H9 (cell line): ENCODE data around the gene P4HTM. TPM values are rescaled to one million over a fixed set of nuclear protein-coding genes. Genes with fewer than 3 reads are reported as not detected.

Experiments
- DNase-seq: peaks from one replicate; pipeline ENCODE4 v3.0.0-alpha.2; 2017
- H2AFZ ChIP-seq: one replicate; pipeline ENCODE4 v1.6.1; 2013; ENCODE audit warnings: mild to moderate bottlenecking, low read length, control low read depth, moderate library complexity
- H2AK5ac ChIP-seq: 2 replicates; pipeline ENCODE4 v1.6.1; 2013; ENCODE audit warnings: low read length, control low read depth, mixed read lengths; ENCODE audit not compliant: insufficient read length
- H2BK120ac ChIP-seq: one replicate; pipeline ENCODE4 v1.6.1; 2013; ENCODE audit warnings: low read depth, mild to moderate bottlenecking, low read length, control low read depth, inconsistent platforms; ENCODE audit not compliant: poor library complexity, severe bottlenecking
- H2BK12ac ChIP-seq: 2 replicates; pipeline ENCODE4 v1.6.1; 2013; ENCODE audit warnings: low read length, control low read depth, mixed read lengths, low read depth; ENCODE audit not compliant: insufficient read length
- H2BK15ac ChIP-seq: 2 replicates; pipeline ENCODE4 v1.6.1; 2013; ENCODE audit warnings: low read depth, low read length, control low read depth
- H2BK20ac ChIP-seq: one replicate; pipeline ENCODE4 v1.6.1; 2013; ENCODE audit warnings: low read depth, mild to moderate bottlenecking, low read length, control low read depth, inconsistent platforms; ENCODE audit not compliant: poor library complexity, severe bottlenecking
- H2BK5ac ChIP-seq: 2 replicates; pipeline ENCODE4 v1.6.1; 2013; ENCODE audit warnings: low read length, control low read depth, mixed read lengths; ENCODE audit not compliant: insufficient read length
- H3K14ac ChIP-seq: 2 replicates; pipeline ENCODE4 v1.6.1; 2013; ENCODE audit warnings: low read length, control low read depth; ENCODE audit not compliant: insufficient read depth
- H3K18ac ChIP-seq: 2 replicates; pipeline ENCODE4 v1.6.1; 2013; ENCODE audit warnings: low read depth, mild to moderate bottlenecking, mixed read lengths, low read length, control low read depth; ENCODE audit not compliant: insufficient read length
- H3K23ac ChIP-seq: 2 replicates; pipeline ENCODE4 v1.6.1; 2013; ENCODE audit warnings: low read length, control low read depth, mixed read lengths, low read depth; ENCODE audit not compliant: insufficient read length
- H3K23me2 ChIP-seq: 2 replicates; pipeline ENCODE4 v1.6.1; 2013; ENCODE audit warnings: low read depth, mild to moderate bottlenecking, mixed read lengths, low read length, control low read depth; ENCODE audit not compliant: insufficient read length, poor library complexity, severe bottlenecking
- H3K27ac ChIP-seq: 2 replicates; pipeline ENCODE4 v1.5.1; 2013; ENCODE audit warnings: low read length, control low read depth, mixed read lengths, low read depth; ENCODE audit not compliant: insufficient read length
- H3K27me3 ChIP-seq: 2 replicates; pipeline ENCODE4 v1.6.1; 2013; ENCODE audit warnings: low read length, control low read depth, inconsistent platforms; ENCODE audit not compliant: insufficient read depth
- H3K4ac ChIP-seq: 2 replicates; pipeline ENCODE4 v1.6.1; 2013; ENCODE audit warnings: low read depth, mild to moderate bottlenecking, control low read depth, inconsistent platforms, low read length, moderate library complexity
- H3K4me1 ChIP-seq: 2 replicates; pipeline ENCODE4 v1.6.1; 2013; ENCODE audit warnings: low read length, control low read depth, inconsistent platforms; ENCODE audit not compliant: insufficient read depth
- H3K4me2 ChIP-seq: 2 replicates; pipeline ENCODE4 v1.6.1; 2013; ENCODE audit warnings: low read length, control low read depth, mixed read lengths; ENCODE audit not compliant: insufficient read length, insufficient read depth
- H3K56ac ChIP-seq: 2 replicates; pipeline ENCODE4 v1.6.1; 2013; ENCODE audit warnings: low read depth, mild to moderate bottlenecking, mixed read lengths, low read length, control low read depth; ENCODE audit not compliant: insufficient read length
- H3K79me1 ChIP-seq: 2 replicates; pipeline ENCODE4 v1.6.1; 2013; ENCODE audit warnings: low read depth, mild to moderate bottlenecking, moderate library complexity, low read length, control low read depth, inconsistent platforms; ENCODE audit not compliant: insufficient read depth, poor library complexity, severe bottlenecking
- H3K79me2 ChIP-seq: 2 replicates; pipeline ENCODE4 v1.6.1; 2013; ENCODE audit warnings: low read length, control low read depth, inconsistent platforms; ENCODE audit not compliant: insufficient read depth
- H3K9ac ChIP-seq: 2 replicates; pipeline ENCODE4 v1.6.1; 2013; ENCODE audit warnings: low read length, control low read depth, mixed read lengths; ENCODE audit not compliant: insufficient read length; ENCODE audit errors: extremely low read depth
- H3K9me3 ChIP-seq: one replicate; pipeline ENCODE4 v1.6.1; 2013; ENCODE audit warnings: low read depth, low read length, inconsistent platforms; ENCODE audit not compliant: control insufficient read depth
- H3T11ph ChIP-seq: one replicate; pipeline ENCODE4 v1.6.1; 2013; ENCODE audit warnings: mild to moderate bottlenecking, low read length, control low read depth, inconsistent platforms
- H4K20me1 ChIP-seq: one replicate; pipeline ENCODE4 v1.6.1; 2013; ENCODE audit not compliant: control insufficient read depth, insufficient read length, insufficient read depth
- H4K5ac ChIP-seq: 2 replicates; pipeline ENCODE4 v1.6.1; 2013; ENCODE audit warnings: low read depth, mild to moderate bottlenecking, mixed read lengths, low read length, control low read depth; ENCODE audit not compliant: insufficient read length
- H4K8ac ChIP-seq: replicated peaks from 2 replicates; pipeline ENCODE4 v1.6.1; 2013; ENCODE audit warnings: low read length, control low read depth, mixed read lengths, low read depth; ENCODE audit not compliant: insufficient read length
- H4K91ac ChIP-seq: 2 replicates; pipeline ENCODE4 v1.6.1; 2013; ENCODE audit warnings: low read depth, mild to moderate bottlenecking, moderate library complexity, mixed read lengths, low read length, control low read depth; ENCODE audit not compliant: insufficient read length
- H3K27ac Mint-ChIP-seq, 3 experiments: 2 replicates in 2 of 3; 3 replicates in 1 of 3; pipeline ENCODE4 v1.8.0; 2020 to 2021; ENCODE audit warnings: mixed read lengths in 3 of 3, mild to moderate bottlenecking in 1 of 3, moderate library complexity in 1 of 3
- H3K27me3 Mint-ChIP-seq: 2 replicates; pipeline ENCODE4 v1.8.0; 2021; ENCODE audit warnings: low read depth, mild to moderate bottlenecking, moderate library complexity, mixed read lengths
- H3K36me3 Mint-ChIP-seq, 3 experiments: 2 replicates in 2 of 3; 3 replicates in 1 of 3; pipeline ENCODE4 v1.8.0; 2020 to 2021; ENCODE audit warnings: low read depth in 3 of 3, mixed read lengths in 3 of 3; ENCODE audit not compliant: insufficient read depth in 1 of 3
- H3K4me1 Mint-ChIP-seq, 2 experiments: 2 replicates each; pipeline ENCODE4 v1.8.0; 2020; ENCODE audit warnings: mixed read lengths in 2 of 2
- H3K4me3 Mint-ChIP-seq, 2 experiments: 2 replicates in 1 of 2; 3 replicates in 1 of 2; pipeline ENCODE4 v1.8.0; 2020 to 2021; ENCODE audit warnings: mild to moderate bottlenecking in 2 of 2, mixed read lengths in 2 of 2, moderate library complexity in 1 of 2
- H3K9me3 Mint-ChIP-seq, 2 experiments: 2 replicates in 1 of 2; 3 replicates in 1 of 2; pipeline ENCODE4 v1.8.0; 2020; ENCODE audit warnings: mild to moderate bottlenecking in 2 of 2, mixed read lengths in 2 of 2, moderate library complexity in 1 of 2
- CTCF ChIP-seq: fragments of 200-600 bp; sonication (generic); conservative IDR thresholded peaks from 3 replicates; pipeline ENCODE4 v1.8.0; 2021; ENCODE audit warnings: antibody characterized with exemption, mild to moderate bottlenecking
- total RNA-seq: library from RNA; stranded (reverse); gene quantifications from 2 replicates; pipeline ENCODE4 v1.2.1, GENCODE V29; 2021

P4HTM gene
- total RNA-seq, 1 experiment from 2014 or later = 36.0 TPM

GRCh38 chr3:48993834-48994233 is 3.8 kb downstream of the P4HTM start:
- Histone ChIP-seq H4K91ac (no peak overlapping the region), H4K8ac (no peak overlapping the region), H3K56ac (no peak overlapping the region), H3K4me2 (no peak overlapping the region), H2AFZ (no peak overlapping the region), H3K27ac (no peak overlapping the region), H3K14ac (no peak overlapping the region), H3K23ac (no peak overlapping the region), H2BK15ac (no peak overlapping the region), H2BK12ac (no peak overlapping the region), H2BK120ac (no peak overlapping the region), H2BK5ac (no peak overlapping the region), H3K23me2 (peaks cover 21% of the 10 kb centered on the region), H3T11ph (no peak overlapping the region), H3K27me3 (no peaks in the 10 kb centered on the region), H4K20me1 (no peaks in the 10 kb centered on the region), H3K18ac (no peak overlapping the region), H3K79me2 (no peaks in the 10 kb centered on the region; the same call in 1 of the 2 replicates), H3K4me1 (peaks cover 11% of the 10 kb centered on the region; the same call in 1 of the 2 replicates), H4K5ac (no peak overlapping the region), H3K79me1 (no peaks in the 10 kb centered on the region), H3K4ac (no peak overlapping the region), H3K9ac (no peak overlapping the region), H3K9me3 (no peaks in the 10 kb centered on the region), H2BK20ac (no peak overlapping the region), H2AK5ac (no peak overlapping the region)
- Mint-ChIP-seq H3K36me3 (peaks cover 5 to 24% (median 14%) of the 10 kb centered on the region in 3 experiments), H3K27ac (no peak overlapping the region), H3K27me3 (no peaks in the 10 kb centered on the region), H3K9me3 (no peaks in the 10 kb centered on the region), H3K4me3 (no peak overlapping the region), H3K4me1 (peaks cover 21 to 24% of the 10 kb centered on the region in 2 experiments)
- DNase-seq = no peak
- no peak for TF ChIP-seq CTCF
